PC-3 (cell line): Measurements from ENCODE around the gene TM2D1. TPM values are rescaled to one million over a fixed set of nuclear protein-coding genes. Genes with fewer than 3 reads are reported as not detected.

Experiments used
- ATAC-seq: fragments of 200-7000 bp; cut with Tn5 transposase; 2 replicates; pipeline ENCODE4 v1.9.1; 2020; ENCODE audit warnings: mild to moderate bottlenecking, moderate library complexity
- BruUV-seq: library from RNA; stranded (reverse); fragments of 400-500 nt; replicated peaks from 2 replicates; lab custom pipeline; 2021; lab: Mats Ljungman, UMichigan
- CTCF ChIA-PET: fragments of 300-600 bp; sonication (Branson Sonifier 250); formaldehyde crosslinking; loops from one replicate; lab custom pipeline; 2022; ENCODE audit warnings: antibody characterized with exemption; lab: Charles Lee
- POLR2A ChIA-PET: fragments of 300-600 bp; sonication (Branson Sonifier 250); formaldehyde crosslinking; loops from one replicate; lab custom pipeline; 2022; ENCODE audit warnings: antibody characterized with exemption; ENCODE audit not compliant: unreplicated experiment; lab: Charles Lee
- DNase-seq: peaks from one replicate; pipeline ENCODE4 v3.0.0-alpha.2; 2015
- H2AFZ ChIP-seq: fragments of 300-600 bp; sonication (generic); 2 replicates; pipeline ENCODE4 v1.6.0; 2016; ENCODE audit warnings: antibody characterized with exemption, low read length
- H3F3A ChIP-seq: fragments of 300-600 bp; sonication (generic); one replicate; pipeline ENCODE4 v1.6.0; 2017; ENCODE audit warnings: antibody characterized with exemption, low read length, control low read depth, mild to moderate bottlenecking; ENCODE audit not compliant: unreplicated experiment
- H3K27ac ChIP-seq: fragments of 300-600 bp; sonication (generic); 2 replicates; pipeline ENCODE4 v1.5.1; 2016; ENCODE audit warnings: mild to moderate bottlenecking, low read length
- H3K27me3 ChIP-seq: fragments of 300-600 bp; sonication (generic); 2 replicates; pipeline ENCODE4 v1.6.1; 2016; ENCODE audit warnings: low read length, mixed read lengths
- H3K36me3 ChIP-seq: fragments of 300-600 bp; sonication (generic); 2 replicates; pipeline ENCODE4 v1.6.1; 2016; ENCODE audit warnings: low read depth, mixed run types, low read length, mixed read lengths
- H3K4me1 ChIP-seq: fragments of 300-600 bp; sonication (generic); 2 replicates; pipeline ENCODE4 v1.5.1; 2016; ENCODE audit warnings: low read length; ENCODE audit not compliant: insufficient read depth
- H3K4me2 ChIP-seq: fragments of 300-600 bp; sonication (generic); 2 replicates; pipeline ENCODE4 v1.6.0; 2016; ENCODE audit warnings: low read length
- H3K4me3 ChIP-seq: fragments of 300-600 bp; sonication (generic); 2 replicates; pipeline ENCODE4 v1.5.1; 2016; ENCODE audit warnings: mild to moderate bottlenecking, low read length, mixed read lengths
- H3K79me2 ChIP-seq: fragments of 300-600 bp; sonication (generic); 2 replicates; pipeline ENCODE4 v1.6.1; 2017; ENCODE audit warnings: low read length, mixed read lengths
- H3K9ac ChIP-seq: fragments of 300-600 bp; sonication (generic); 2 replicates; pipeline ENCODE4 v1.6.0; 2016; ENCODE audit warnings: mild to moderate bottlenecking, low read length
- H3K9me2 ChIP-seq: fragments of 300-600 bp; sonication (generic); replicated peaks from 2 replicates; pipeline ENCODE4 v1.6.1; 2016; ENCODE audit warnings: mixed run types, low read length, mixed read lengths
- H3K9me3 ChIP-seq: fragments of 300-600 bp; sonication (generic); 2 replicates; pipeline ENCODE4 v1.6.1; 2016; ENCODE audit warnings: low read length, mixed read lengths
- H4K20me1 ChIP-seq: fragments of 300-600 bp; sonication (generic); 2 replicates; pipeline ENCODE4 v1.6.1; 2016; ENCODE audit warnings: low read length, mixed read lengths
- CTCF ChIP-seq: fragments of 300-600 bp; sonication (generic); conservative IDR thresholded peaks from 2 replicates; pipeline ENCODE4 v1.5.1; 2017; ENCODE audit warnings: antibody characterized with exemption, low read depth, mild to moderate bottlenecking, low read length
- EZH2 ChIP-seq: fragments of 300-600 bp; sonication (generic); IDR thresholded peaks from one replicate; pipeline ENCODE4 v1.6.1; 2017; ENCODE audit warnings: antibody characterized with exemption, mild to moderate bottlenecking, low read length; ENCODE audit not compliant: unreplicated experiment
- EZH2phosphoT487 ChIP-seq: fragments of 300-600 bp; sonication (generic); IDR thresholded peaks from 2 replicates; pipeline ENCODE4 v1.6.1; 2018; ENCODE audit warnings: mild to moderate bottlenecking, antibody characterized with exemption, low read length, borderline replicate concordance
- intact Hi-C: fragments of 100-400 bp; cut with micrococcal nuclease; formaldehyde crosslinking; loops from 2 replicates; pipeline ENCODE4 v1.9.0; 2023
- total RNA-seq: library from RNA; depleted of rRNA; stranded (reverse); fragments of >200 nt; gene quantifications from 2 replicates; pipeline ENCODE4 v1.2.3, GENCODE V29; 2014

Gene TM2D1
- total RNA-seq, 1 experiment from 2014 or later: 48.0 TPM

- intact Hi-C loops: loop anchor here (10.0 kb wide), 1 partner anchor 324 kb away; no protein-coding TSS in a partner anchor
- Histone ChIP-seq H3K27me3 (no peaks in the 10 kb centered on the region), H3K9ac (no peak overlapping the region), H3K4me2 (no peak overlapping the region), H3K9me2 (no peaks in the 10 kb centered on the region), H3K27ac (no peak overlapping the region), H2AFZ (no peak overlapping the region), H3K4me1 (no peaks in the 10 kb centered on the region), H3F3A (no peaks in the 10 kb centered on the region), H4K20me1 (no peaks in the 10 kb centered on the region), H3K4me3 (no peak overlapping the region), H3K36me3 (no peaks in the 10 kb centered on the region), H3K9me3 (no peaks in the 10 kb centered on the region), H3K79me2 (no peaks in the 10 kb centered on the region)
- ChIA-PET POLR2A (no interaction called here), CTCF (no interaction called here)
- BruUV-seq: no TSS peak
- no peak for TF ChIP-seq CTCF
- no peak for TF ChIP-seq EZH2phosphoT487
- no peak for TF ChIP-seq EZH2
- no peak for DNase-seq
- no peak for ATAC-seq
These were observed 75.8 kb downstream of the TM2D1 start for GRCh38 chr1:61648983-61649742.

- no TSS peak for BruUV-seq
- Histone ChIP-seq H2AFZ (no peak overlapping the region), H3K36me3 (no peaks in the 10 kb centered on the region), H3K4me1 (no peaks in the 10 kb centered on the region), H3K4me3 (no peak overlapping the region), H3K27me3 (no peaks in the 10 kb centered on the region), H3F3A (no peaks in the 10 kb centered on the region), H4K20me1 (no peaks in the 10 kb centered on the region), H3K79me2 (no peaks in the 10 kb centered on the region), H3K9me3 (no peaks in the 10 kb centered on the region), H3K27ac (no peak overlapping the region), H3K9ac (no peak overlapping the region), H3K9me2 (no peaks in the 10 kb centered on the region), H3K4me2 (no peak overlapping the region)
- DNase-seq (no peak), ATAC-seq (no peak)
- intact Hi-C loops: loop anchor here (10.0 kb wide), 1 partner anchor 322 kb away; no protein-coding TSS in a partner anchor
- CTCF ChIA-PET: no interaction called here
- TF ChIP-seq CTCF (no peak), EZH2phosphoT487 (no peak), EZH2 (no peak)
- POLR2A ChIA-PET: no interaction called here
These were observed 77.8 kb downstream of the TM2D1 start for GRCh38 chr1:61647142-61647541.

- CTCF ChIA-PET: no interaction called here
These were observed 79.5 kb downstream of the TM2D1 start for GRCh38 chr1:61645476-61645875.

More at GRCh38 chr1:61645476-61645875, 79.5 kb downstream of the TM2D1 start:
- ATAC-seq (no peak), DNase-seq (no peak)
- no peaks in the 10 kb centered on the region for H3K9me2 ChIP-seq
- H3K27me3 ChIP-seq: no peaks in the 10 kb centered on the region
- no peaks in the 10 kb centered on the region for H4K20me1 ChIP-seq
- TF ChIP-seq EZH2 (no peak), CTCF (no peak), EZH2phosphoT487 (no peak)
- H2AFZ ChIP-seq: no peak overlapping the region
- no peaks in the 10 kb centered on the region for H3K4me1 ChIP-seq
- H3K9me3 ChIP-seq: no peaks in the 10 kb centered on the region
- no peak overlapping the region for H3K27ac ChIP-seq
- no peaks in the 10 kb centered on the region for H3F3A ChIP-seq
- no peak overlapping the region for H3K9ac ChIP-seq
- H3K36me3 ChIP-seq: no peaks in the 10 kb centered on the region
- H3K4me3 ChIP-seq: no peak overlapping the region
- BruUV-seq: no TSS peak
- intact Hi-C loops: loop anchor here (10.0 kb wide), 1 partner anchor 321 kb away; no protein-coding TSS in a partner anchor
- POLR2A ChIA-PET: no interaction called here
- H3K79me2 ChIP-seq: no peaks in the 10 kb centered on the region
- no peak overlapping the region for H3K4me2 ChIP-seq
